Measurements from ENCODE around the gene LETM1.
"Not testable (repeated sequence)": the region's sequence is repeated elsewhere in the genome, so short reads cannot be mapped to it uniquely, and the experiment has no call there.

Gene LETM1

GRCh38 chr4:1839282-1839681 is 16.7 kb downstream of the LETM1 start:
- H2AFZ ChIP-seq (ENCODE audit: low read length, unreplicated experiment) = no peak overlapping the region
- no peaks in the 10 kb centered on the region for H3K27me3 ChIP-seq (ENCODE audit: insufficient read depth, low read length)
- H3K4me1 ChIP-seq (ENCODE audit: control insufficient read depth, insufficient read depth, low read length, unreplicated experiment) = peaks cover 21% of the 10 kb centered on the region
- H3K27ac ChIP-seq (ENCODE audit: low read depth, low read length) = no peak overlapping the region
- no peak overlapping the region for H3K4me3 ChIP-seq (ENCODE audit: low read depth, low read length)
- H3K36me3 ChIP-seq (ENCODE audit: insufficient read depth, low read length) = peaks cover 22% of the 10 kb centered on the region; the same call in 1 of the 2 replicates
- peaks cover 22% of the 10 kb centered on the region for H3K79me2 ChIP-seq (ENCODE audit: control insufficient read depth, insufficient read depth, low read length, unreplicated experiment)

GRCh38 chr4:1837069-1837468 is 18.9 kb downstream of the LETM1 start:
- Histone ChIP-seq H3K4me1 (ENCODE audit: control insufficient read depth, insufficient read depth, low read length, unreplicated experiment) (no peaks in the 10 kb centered on the region), H3K27me3 (ENCODE audit: insufficient read depth, low read length) (no peaks in the 10 kb centered on the region), H2AFZ (ENCODE audit: low read length, unreplicated experiment) (no peak overlapping the region), H3K79me2 (ENCODE audit: control insufficient read depth, insufficient read depth, low read length, unreplicated experiment) (peaks cover 13% of the 10 kb centered on the region), H3K27ac (ENCODE audit: low read depth, low read length) (no peak overlapping the region), H3K4me3 (ENCODE audit: low read depth, low read length) (no peak overlapping the region), H3K36me3 (ENCODE audit: insufficient read depth, low read length) (peaks cover 22% of the 10 kb centered on the region; the same call in 1 of the 2 replicates)

- no peaks in the 10 kb centered on the region for H3K27me3 ChIP-seq (ENCODE audit: insufficient read depth, low read length)
- no peak overlapping the region for H3K4me3 ChIP-seq (ENCODE audit: low read depth, low read length)
- no peak overlapping the region for H2AFZ ChIP-seq (ENCODE audit: low read length, unreplicated experiment)
- H3K36me3 ChIP-seq (ENCODE audit: insufficient read depth, low read length) = peaks cover 22% of the 10 kb centered on the region; the same call in 1 of the 2 replicates
- H3K79me2 ChIP-seq (ENCODE audit: control insufficient read depth, insufficient read depth, low read length, unreplicated experiment) = peaks cover 9% of the 10 kb centered on the region
- H3K4me1 ChIP-seq (ENCODE audit: control insufficient read depth, insufficient read depth, low read length, unreplicated experiment) = no peaks in the 10 kb centered on the region
- no peak overlapping the region for H3K27ac ChIP-seq (ENCODE audit: low read depth, low read length)
These were observed 19.3 kb downstream of the LETM1 start for GRCh38 chr4:1836650-1837049.

- H3K27ac ChIP-seq (ENCODE audit: low read depth, low read length); H3K4me3 ChIP-seq (ENCODE audit: low read depth, low read length); H3K4me1 ChIP-seq (ENCODE audit: control insufficient read depth, insufficient read depth, low read length, unreplicated experiment); H3K27me3 ChIP-seq (ENCODE audit: insufficient read depth, low read length); H2AFZ ChIP-seq (ENCODE audit: low read length, unreplicated experiment); H3K79me2 ChIP-seq (ENCODE audit: control insufficient read depth, insufficient read depth, low read length, unreplicated experiment): not testable (repeated sequence)
- peaks cover 18% of the 10 kb centered on the region; the same call in 1 of the 2 replicates for H3K36me3 ChIP-seq (ENCODE audit: insufficient read depth, low read length)
These were observed 20.1 kb downstream of the LETM1 start for GRCh38 chr4:1835836-1836235.

GRCh38 chr4:1834047-1834775 is 21.7 kb downstream of the LETM1 start:
- Histone ChIP-seq H3K36me3 (ENCODE audit: insufficient read depth, low read length) (peaks cover 15% of the 10 kb centered on the region; the same call in 1 of the 2 replicates), H3K27ac (ENCODE audit: low read depth, low read length) (no peak overlapping the region), H3K27me3 (ENCODE audit: insufficient read depth, low read length) (no peaks in the 10 kb centered on the region), H3K4me3 (ENCODE audit: low read depth, low read length) (no peak overlapping the region), H3K4me1 (ENCODE audit: control insufficient read depth, insufficient read depth, low read length, unreplicated experiment) (no peaks in the 10 kb centered on the region), H2AFZ (ENCODE audit: low read length, unreplicated experiment) (no peak overlapping the region), H3K79me2 (ENCODE audit: control insufficient read depth, insufficient read depth, low read length, unreplicated experiment) (peaks cover 2% of the 10 kb centered on the region)

GRCh38 chr4:1833307-1834046 is 22.5 kb downstream of the LETM1 start:
- H3K4me3 ChIP-seq (ENCODE audit: low read depth, low read length) = no peak overlapping the region

GRCh38 chr4:1832690-1833089 is 23.3 kb downstream of the LETM1 start:
- peaks cover 13% of the 10 kb centered on the region; the same call in 1 of the 2 replicates for H3K36me3 ChIP-seq (ENCODE audit: insufficient read depth, low read length)
- no peaks in the 10 kb centered on the region for H3K27me3 ChIP-seq (ENCODE audit: insufficient read depth, low read length)
- H3K79me2 ChIP-seq (ENCODE audit: control insufficient read depth, insufficient read depth, low read length, unreplicated experiment) = no peaks in the 10 kb centered on the region
- H2AFZ ChIP-seq (ENCODE audit: low read length, unreplicated experiment) = no peak overlapping the region
- H3K4me3 ChIP-seq (ENCODE audit: low read depth, low read length) = no peak overlapping the region
- H3K4me1 ChIP-seq (ENCODE audit: control insufficient read depth, insufficient read depth, low read length, unreplicated experiment) = no peaks in the 10 kb centered on the region
- no peak overlapping the region for H3K27ac ChIP-seq (ENCODE audit: low read depth, low read length)

More at GRCh38 chr4:1833307-1834046, 22.5 kb downstream of the LETM1 start:
- Histone ChIP-seq H2AFZ (ENCODE audit: low read length, unreplicated experiment) (no peak overlapping the region), H3K27ac (ENCODE audit: low read depth, low read length) (no peak overlapping the region), H3K4me1 (ENCODE audit: control insufficient read depth, insufficient read depth, low read length, unreplicated experiment) (no peaks in the 10 kb centered on the region), H3K27me3 (ENCODE audit: insufficient read depth, low read length) (no peaks in the 10 kb centered on the region), H3K36me3 (ENCODE audit: insufficient read depth, low read length) (peaks cover 14% of the 10 kb centered on the region; the same call in 1 of the 2 replicates), H3K79me2 (ENCODE audit: control insufficient read depth, insufficient read depth, low read length, unreplicated experiment) (no peaks in the 10 kb centered on the region)

- Histone ChIP-seq H2AFZ (ENCODE audit: low read length, unreplicated experiment) (no peak overlapping the region), H3K27me3 (ENCODE audit: insufficient read depth, low read length) (no peaks in the 10 kb centered on the region), H3K4me1 (ENCODE audit: control insufficient read depth, insufficient read depth, low read length, unreplicated experiment) (no peaks in the 10 kb centered on the region), H3K36me3 (ENCODE audit: insufficient read depth, low read length) (peaks cover 8% of the 10 kb centered on the region; the same call in 1 of the 2 replicates), H3K79me2 (ENCODE audit: control insufficient read depth, insufficient read depth, low read length, unreplicated experiment) (no peaks in the 10 kb centered on the region), H3K4me3 (ENCODE audit: low read depth, low read length) (no peak overlapping the region), H3K27ac (ENCODE audit: low read depth, low read length) (no peak overlapping the region)
These were observed 24.6 kb downstream of the LETM1 start for GRCh38 chr4:1831331-1831730.

GRCh38 chr4:1830642-1831228 is 25.2 kb downstream of the LETM1 start:
- Histone ChIP-seq H3K4me1 (ENCODE audit: control insufficient read depth, insufficient read depth, low read length, unreplicated experiment) (no peaks in the 10 kb centered on the region), H3K4me3 (ENCODE audit: low read depth, low read length) (no peak overlapping the region), H3K27ac (ENCODE audit: low read depth, low read length) (no peak overlapping the region), H3K79me2 (ENCODE audit: control insufficient read depth, insufficient read depth, low read length, unreplicated experiment) (no peaks in the 10 kb centered on the region), H3K36me3 (ENCODE audit: insufficient read depth, low read length) (peaks cover 5% of the 10 kb centered on the region; the same call in 1 of the 2 replicates), H3K27me3 (ENCODE audit: insufficient read depth, low read length) (no peaks in the 10 kb centered on the region), H2AFZ (ENCODE audit: low read length, unreplicated experiment) (no peak overlapping the region)

GRCh38 chr4:1830234-1830633 is 25.7 kb downstream of the LETM1 start:
- Histone ChIP-seq H3K4me3 (ENCODE audit: low read depth, low read length) (no peak overlapping the region), H3K27me3 (ENCODE audit: insufficient read depth, low read length) (no peaks in the 10 kb centered on the region), H3K27ac (ENCODE audit: low read depth, low read length) (no peak overlapping the region), H3K4me1 (ENCODE audit: control insufficient read depth, insufficient read depth, low read length, unreplicated experiment) (no peaks in the 10 kb centered on the region), H2AFZ (ENCODE audit: low read length, unreplicated experiment) (no peak overlapping the region), H3K79me2 (ENCODE audit: control insufficient read depth, insufficient read depth, low read length, unreplicated experiment) (no peaks in the 10 kb centered on the region), H3K36me3 (ENCODE audit: insufficient read depth, low read length) (peaks cover under 1% of the 10 kb centered on the region; the same call in 1 of the 2 replicates)
